Astrocyte of the spinal cord (primary cell): Measurements from ENCODE around the gene RFTN1.

Experiments used
- DNase-seq: peaks from one replicate; pipeline ENCODE4 v3.0.0; 2011; ENCODE audit warnings: low read depth, low spot score
- H3K4me3 ChIP-seq: 2 replicates; pipeline ENCODE4 v1.5.1; 2011; ENCODE audit warnings: low read depth, mild to moderate bottlenecking, low read length, moderate library complexity
- in situ Hi-C: cut with HindIII; loops from 2 replicates; pipeline ENCODE4 v1.10.0; 2017; ENCODE audit warnings: low sequenced_read_pairs
- TF ChIP-seq, protein P1 (sequence below): IDR thresholded peaks from 2 replicates; pipeline ENCODE4 v1.5.1; 2012; ENCODE audit warnings: low read depth, mild to moderate bottlenecking, low read length, inconsistent platforms

Gene RFTN1

DNA sequence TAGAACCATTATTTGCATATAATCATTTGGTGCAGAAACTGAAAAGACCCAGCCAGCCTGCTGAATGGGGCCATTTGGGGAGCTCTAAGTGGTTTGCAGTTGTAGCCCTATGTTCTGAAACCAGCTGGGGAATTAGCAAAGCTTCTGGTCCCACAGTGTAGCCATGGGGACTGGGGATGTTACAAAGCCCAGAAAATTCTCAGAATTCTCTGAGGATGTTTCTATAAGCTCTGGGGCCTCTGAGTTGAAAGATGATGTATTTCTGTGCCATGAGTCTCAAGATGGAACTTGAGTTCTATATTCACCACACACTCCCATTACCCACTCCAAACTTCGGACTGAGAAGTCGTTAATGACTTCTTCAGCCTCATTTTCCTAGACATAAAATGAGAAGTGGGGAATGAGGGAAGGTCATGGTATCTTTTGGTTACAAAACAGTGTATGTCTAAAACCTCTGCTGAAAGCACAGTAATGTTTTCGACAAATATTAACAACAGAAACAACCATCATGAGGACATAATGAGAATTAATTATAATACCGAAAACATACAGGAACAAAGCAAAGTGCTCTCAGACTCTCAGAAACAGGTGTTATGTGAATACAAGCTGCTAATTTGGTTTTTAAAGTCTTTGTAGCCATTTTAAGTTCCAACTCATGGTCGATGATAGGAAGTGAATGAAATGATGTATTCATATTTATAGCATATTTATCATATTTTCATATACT lies 89.4 kb downstream of the RFTN1 start:
- TF ChIP-seq, protein P1, sequence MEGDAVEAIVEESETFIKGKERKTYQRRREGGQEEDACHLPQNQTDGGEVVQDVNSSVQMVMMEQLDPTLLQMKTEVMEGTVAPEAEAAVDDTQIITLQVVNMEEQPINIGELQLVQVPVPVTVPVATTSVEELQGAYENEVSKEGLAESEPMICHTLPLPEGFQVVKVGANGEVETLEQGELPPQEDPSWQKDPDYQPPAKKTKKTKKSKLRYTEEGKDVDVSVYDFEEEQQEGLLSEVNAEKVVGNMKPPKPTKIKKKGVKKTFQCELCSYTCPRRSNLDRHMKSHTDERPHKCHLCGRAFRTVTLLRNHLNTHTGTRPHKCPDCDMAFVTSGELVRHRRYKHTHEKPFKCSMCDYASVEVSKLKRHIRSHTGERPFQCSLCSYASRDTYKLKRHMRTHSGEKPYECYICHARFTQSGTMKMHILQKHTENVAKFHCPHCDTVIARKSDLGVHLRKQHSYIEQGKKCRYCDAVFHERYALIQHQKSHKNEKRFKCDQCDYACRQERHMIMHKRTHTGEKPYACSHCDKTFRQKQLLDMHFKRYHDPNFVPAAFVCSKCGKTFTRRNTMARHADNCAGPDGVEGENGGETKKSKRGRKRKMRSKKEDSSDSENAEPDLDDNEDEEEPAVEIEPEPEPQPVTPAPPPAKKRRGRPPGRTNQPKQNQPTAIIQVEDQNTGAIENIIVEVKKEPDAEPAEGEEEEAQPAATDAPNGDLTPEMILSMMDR, result no peak
- no peak overlapping the region for H3K4me3 ChIP-seq
- in situ Hi-C loops, result no loop called here
- DNase-seq, result no peak

DNA sequence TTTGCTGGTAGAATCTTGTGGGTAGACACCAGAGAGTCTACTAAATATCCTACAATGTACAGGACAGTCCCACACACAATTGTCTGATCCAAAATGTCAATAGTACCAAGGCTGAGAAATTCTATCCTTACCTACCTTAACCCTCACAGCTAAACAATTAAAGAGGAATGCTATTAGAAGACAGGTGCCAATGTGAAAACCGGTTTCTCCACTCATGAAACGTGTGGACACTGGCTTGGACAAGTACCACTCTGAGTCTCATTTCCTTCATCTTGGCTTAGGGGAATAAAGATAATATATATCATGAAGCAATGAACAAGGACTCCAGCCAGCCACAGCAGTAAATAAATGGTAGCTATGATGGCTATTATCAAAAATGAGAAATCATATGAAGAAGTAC lies 90.2 kb downstream of the RFTN1 start:
- TF ChIP-seq, protein P1, result no peak
- in situ Hi-C loops, result no loop called here
- H3K4me3 ChIP-seq, result no peak overlapping the region
- no peak for DNase-seq

DNA sequence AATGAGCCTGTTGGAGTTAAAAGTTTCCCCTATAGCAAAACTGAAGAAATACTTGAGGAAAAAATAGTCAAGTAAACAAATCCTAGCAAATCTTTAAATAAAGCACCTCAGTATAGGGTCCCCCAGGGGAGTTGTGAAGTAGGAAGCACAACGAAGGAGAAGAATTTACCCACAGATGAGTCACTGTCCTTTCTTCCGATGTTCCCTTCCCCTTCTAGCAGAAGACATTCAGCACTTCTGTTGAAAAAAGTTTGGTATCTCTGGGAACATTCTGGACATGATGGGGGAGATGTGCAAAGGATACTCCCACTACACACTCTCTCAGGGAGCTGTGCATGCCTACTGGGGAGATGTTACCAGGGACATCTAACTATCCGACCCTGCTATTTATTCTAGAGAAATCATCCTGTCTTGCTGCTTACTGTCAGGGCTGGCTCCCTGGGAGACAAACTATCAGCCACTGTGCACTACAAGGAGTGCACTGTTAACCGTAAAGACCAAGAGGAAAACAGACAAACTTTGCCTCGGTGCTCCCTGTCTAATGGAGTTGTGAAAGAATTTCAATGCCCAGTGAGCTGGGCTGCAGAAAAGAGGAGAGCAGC lies 93.8 kb downstream of the RFTN1 start:
- H3K4me3 ChIP-seq, result no peak overlapping the region
- in situ Hi-C loops, result no loop called here
- TF ChIP-seq, protein P1, result no peak
- DNase-seq, result peak; percentile 45

DNA sequence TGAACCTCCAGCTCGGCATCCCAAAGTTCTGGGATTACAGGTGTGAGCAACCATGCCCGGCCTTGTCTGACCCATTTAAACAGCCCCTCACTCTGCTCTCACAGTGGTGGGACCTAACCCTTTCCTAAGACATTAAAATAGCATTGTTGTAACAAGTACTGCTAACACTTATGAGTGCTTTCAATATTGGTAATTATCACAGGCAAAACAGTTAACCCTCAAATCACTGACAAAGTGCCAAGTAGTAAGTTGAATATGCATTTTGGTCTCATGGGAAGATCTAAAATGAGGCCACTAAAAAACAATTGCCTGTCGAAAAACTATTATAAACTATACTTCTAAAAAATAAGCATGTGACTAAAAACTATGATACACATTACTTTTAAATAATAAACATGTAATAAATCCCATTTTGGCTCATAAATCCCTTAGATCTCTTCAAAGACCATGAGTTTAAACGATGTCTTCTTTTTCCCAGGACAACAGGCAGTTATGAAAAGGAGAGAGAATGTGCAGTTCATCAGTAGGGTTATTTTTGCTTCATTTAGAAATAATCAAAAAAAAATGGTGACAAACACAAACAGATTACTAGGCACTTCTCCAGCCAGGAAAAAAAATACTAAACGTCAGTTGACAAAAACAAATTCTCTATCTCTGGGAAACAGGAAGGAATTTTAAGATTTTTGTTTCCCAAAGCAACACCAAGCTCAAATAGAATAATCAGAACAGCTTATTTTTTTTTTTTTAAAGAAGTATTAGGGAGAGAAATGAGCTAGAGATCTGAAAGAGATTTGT lies 95.4 kb downstream of the RFTN1 start:
- TF ChIP-seq, protein P1, result no peak
- in situ Hi-C loops, result no loop called here
- no peak for DNase-seq
- H3K4me3 ChIP-seq, result no peak overlapping the region

DNA sequence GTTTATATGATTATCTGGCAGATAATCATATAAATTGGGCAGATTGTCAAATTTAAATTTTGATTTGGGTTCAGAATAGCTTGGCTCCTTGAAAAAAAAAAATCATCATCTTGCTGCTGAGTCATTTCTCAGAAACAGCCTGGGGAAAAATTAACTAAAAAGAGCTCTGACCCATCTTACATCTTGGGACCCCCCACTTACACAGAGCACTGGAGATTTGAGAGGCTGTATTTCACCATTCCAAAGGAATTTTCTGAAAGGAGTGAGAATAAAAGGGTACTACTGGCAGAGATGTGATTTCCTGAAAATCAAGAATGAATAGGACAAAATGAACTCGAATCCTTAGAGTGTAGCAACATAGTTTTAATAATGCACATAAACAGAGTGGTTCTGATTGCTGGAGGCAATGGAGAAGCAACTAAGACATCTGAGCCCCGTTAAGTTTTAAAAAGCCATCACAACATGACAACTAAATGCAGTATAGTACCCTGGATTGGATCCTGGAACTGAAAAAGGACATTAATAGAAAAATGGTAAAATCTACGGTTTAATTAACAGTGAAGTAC lies 97.5 kb downstream of the RFTN1 start:
- TF ChIP-seq, protein P1, result no peak
- in situ Hi-C loops, result no loop called here
- peak; percentile 32 for DNase-seq
- no peak overlapping the region for H3K4me3 ChIP-seq

DNA sequence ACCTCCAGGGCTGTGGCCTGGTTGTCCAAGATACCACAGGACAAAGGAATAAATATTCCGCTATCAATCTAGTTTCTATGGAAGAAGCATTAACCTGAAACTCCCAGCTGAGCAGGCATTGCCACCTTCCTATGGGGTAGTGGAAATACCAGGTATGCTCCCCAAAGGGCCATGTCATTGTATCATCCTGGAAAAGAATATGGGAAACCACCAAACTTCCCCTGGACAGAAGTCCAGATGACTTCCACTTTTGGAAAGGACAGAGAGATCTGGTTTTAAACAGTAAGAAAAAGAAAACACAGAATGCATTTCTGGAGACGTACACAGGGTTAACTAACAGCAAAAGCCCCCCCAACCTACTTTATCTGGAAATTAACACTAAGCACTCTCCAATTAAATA lies 100.2 kb downstream of the RFTN1 start:
- in situ Hi-C loops, result no loop called here
- no peak for DNase-seq
- TF ChIP-seq, protein P1, result no peak
- no peak overlapping the region for H3K4me3 ChIP-seq
